GM19240 (cell line): Measurements from ENCODE around the gene PDXDC1.
"Not testable (repeated sequence)": the region's sequence is repeated elsewhere in the genome, so short reads cannot be mapped to it uniquely, and the experiment has no call there.

ENCODE experiments used
- DNase-seq: peaks from one replicate; pipeline ENCODE4 v3.0.0; 2011; ENCODE audit warnings: low spot score; ENCODE audit not compliant: insufficient read length

PDXDC1 gene

GRCh38 chr16:15132719-15133428, 158.0 kb downstream of the PDXDC1 start:
- DNase-seq: not testable (repeated sequence)

GRCh38 chr16:15133554-15133953, 158.7 kb downstream of the PDXDC1 start:
- not testable (repeated sequence) for DNase-seq

DNA sequence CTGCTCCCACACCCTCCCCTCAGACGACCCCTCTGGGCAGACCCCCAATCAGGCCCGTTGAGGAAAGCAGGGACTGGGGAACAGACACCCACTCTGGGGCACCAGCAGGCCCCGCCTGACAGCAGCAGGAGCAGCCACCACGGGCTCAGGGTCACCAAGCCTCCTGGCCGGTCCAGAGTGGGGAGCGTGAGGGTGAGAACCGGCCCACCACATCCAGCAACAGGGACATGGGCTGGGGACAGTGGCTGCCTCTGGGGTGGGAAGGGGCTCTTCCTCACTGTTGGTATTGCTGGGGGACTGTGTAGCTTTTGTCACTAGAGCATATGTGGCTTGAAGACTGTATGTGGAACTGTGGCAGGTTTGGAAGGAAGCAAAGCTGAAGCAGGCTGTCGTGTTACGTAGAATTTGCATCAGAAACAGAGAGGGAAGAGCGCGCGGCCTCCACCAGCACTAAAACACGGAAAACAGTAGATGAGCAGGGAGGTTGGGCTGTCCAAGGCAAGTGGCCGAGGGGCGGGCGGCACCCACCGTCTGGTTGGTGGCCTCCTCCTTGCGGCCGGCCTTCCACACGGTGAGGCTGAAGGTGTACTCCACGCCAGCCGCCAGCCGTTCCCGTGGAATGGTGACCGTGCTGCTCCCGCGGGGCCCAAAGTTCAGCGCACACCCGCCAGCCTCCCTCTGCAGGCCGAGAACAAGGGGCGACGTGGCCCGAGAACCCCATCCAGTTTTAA, 160.1 kb downstream of the PDXDC1 start:
- not testable (repeated sequence) for DNase-seq

DNA sequence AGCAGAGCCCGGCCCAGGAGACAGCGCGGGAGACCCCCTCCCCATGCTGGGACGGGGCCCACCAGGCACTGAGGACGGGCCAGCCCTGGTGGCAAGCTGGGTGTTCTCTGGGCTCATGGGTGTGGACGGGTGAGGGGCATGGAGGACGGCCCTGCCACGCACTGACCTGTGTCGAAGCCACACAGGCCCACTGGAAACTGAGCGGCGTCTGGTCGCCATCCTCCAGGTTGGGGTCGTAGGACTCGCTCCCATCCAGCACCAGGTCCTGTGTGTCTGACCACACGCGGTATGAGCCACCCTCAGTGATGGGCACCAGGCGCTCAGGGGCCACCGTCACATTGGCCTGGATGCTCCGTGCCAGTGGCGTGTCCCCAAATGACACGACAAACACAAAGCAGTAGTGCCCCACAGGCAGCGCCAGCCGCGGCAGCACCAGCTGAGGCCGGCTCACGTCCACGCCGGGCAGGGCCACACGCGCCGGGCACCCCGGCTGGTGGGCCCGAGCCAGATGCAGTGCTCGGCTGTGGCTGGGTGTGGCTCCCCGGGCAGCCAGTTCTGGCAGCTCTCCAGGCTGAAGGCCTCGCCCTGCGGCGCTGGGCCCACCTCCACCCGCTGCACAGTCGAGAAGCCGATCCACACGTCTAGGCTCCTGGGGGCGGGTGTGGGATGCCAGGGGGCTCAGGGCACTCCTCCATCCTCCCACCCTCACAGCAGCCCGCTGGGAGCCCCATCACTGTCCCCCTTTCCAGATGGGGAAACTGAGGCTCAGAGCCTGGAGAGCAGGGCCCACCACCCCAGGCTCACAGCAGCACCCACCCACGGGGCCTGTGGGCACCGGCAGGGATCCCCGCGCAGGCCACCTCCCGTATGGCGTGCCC, 160.9 kb downstream of the PDXDC1 start:
- DNase-seq: not testable (repeated sequence)

DNA sequence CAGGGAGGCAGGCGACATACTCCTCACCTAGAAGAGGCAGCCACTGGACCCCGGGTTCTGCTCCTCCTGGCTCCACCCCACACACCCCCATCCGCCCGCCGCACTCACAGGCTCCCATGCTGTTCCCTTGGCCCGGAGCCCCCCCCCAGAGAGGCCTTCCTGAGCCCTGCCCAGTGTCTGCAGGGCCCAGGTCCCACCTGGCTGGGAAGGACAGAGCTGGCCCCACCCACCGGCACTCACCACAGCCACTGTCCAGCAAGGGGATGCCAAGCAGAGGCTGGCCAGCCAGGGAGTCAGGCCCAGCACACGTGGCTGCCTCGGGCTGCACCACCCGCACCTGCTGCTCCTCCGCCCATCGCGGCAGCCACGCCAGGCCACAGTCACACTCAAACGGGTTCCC, 162.7 kb downstream of the PDXDC1 start:
- not testable (repeated sequence) for DNase-seq

DNA sequence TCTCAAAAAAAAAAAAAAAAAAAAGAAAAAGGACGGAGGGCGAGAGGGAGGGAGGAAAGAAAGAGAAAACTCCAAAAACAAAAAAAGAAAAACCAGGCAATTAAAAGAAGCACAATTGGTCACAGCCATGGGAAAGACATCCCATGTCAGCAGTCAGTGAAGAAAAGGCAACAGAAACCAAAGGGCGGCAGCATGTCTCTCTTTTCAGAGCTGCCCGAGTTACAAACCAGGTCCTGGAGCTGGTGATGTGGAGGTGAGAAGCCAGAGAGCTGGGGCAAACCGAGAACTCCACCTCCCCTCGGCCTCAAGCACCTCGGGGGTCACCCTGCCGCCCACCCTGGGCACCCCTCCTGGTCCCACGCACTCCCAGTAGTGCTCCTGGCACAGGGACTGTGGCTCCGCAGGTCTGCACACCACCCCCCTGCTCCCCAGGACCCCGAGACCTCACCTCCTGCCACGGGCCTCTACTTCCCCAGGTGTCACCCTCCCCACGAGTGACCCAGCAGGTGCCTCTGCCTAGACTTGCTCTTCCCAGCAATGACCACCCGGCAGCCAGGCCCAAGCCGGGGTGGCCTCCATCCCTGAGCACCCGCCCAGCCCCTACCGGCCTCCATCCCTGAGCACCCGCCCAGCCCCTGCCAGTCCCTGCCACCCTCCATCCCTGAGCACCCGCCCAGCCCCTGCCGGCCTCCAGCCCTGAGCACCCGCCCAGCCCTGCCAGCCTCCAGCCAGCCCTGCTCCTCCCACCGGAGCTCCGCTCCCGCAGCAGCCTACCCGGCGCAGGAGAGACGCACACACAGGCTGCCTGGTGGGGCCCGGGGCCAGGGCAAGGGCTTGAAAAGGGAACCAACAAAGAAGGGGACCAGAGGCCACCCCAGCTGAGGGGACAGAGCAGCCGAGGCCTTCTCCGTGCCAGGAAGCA, 165.9 kb downstream of the PDXDC1 start:
- not testable (repeated sequence) for DNase-seq

- DNase-seq: no peak
Measured at GRCh38 chr16:15141586-15141985, 166.8 kb downstream of the PDXDC1 start.

- DNase-seq: not testable (repeated sequence)
Measured at GRCh38 chr16:15142107-15142890, 167.5 kb downstream of the PDXDC1 start.

GRCh38 chr16:15142891-15143600, 168.2 kb downstream of the PDXDC1 start:
- not testable (repeated sequence) for DNase-seq

GRCh38 chr16:15143601-15144091, 168.8 kb downstream of the PDXDC1 start:
- not testable (repeated sequence) for DNase-seq

GRCh38 chr16:15144092-15144631, 169.3 kb downstream of the PDXDC1 start:
- not testable (repeated sequence) for DNase-seq

DNA sequence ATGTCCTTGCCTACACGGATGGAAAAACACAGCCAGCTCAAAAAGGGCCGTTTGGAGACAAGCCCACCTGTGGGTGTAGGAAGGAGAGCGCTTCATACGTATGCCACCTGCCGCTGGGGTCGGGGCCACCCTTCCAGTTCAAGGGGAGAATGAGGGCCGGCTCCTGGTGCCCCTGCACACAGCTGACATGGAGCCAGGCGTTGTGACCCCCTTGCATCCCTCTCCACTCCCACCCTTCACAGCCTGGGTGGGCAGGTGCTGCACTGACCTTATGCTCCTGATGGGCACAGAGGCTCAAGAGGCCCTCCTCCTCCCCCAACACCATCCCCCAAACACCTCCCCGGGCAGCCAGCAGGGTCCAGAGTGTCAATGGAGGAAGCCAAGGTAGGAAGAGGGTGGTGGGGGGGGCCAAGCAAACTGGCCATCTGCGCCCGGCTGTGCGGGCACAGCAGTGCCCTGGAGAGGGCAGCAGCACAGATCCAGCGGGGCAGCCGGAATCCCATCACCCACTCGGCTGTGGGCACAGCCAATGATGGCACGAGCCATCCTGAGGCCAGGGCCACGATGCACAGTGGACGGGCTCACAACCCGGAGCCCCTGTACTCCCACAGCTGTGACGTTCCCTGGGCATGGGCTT, 170.1 kb downstream of the PDXDC1 start:
- not testable (repeated sequence) for DNase-seq

DNA sequence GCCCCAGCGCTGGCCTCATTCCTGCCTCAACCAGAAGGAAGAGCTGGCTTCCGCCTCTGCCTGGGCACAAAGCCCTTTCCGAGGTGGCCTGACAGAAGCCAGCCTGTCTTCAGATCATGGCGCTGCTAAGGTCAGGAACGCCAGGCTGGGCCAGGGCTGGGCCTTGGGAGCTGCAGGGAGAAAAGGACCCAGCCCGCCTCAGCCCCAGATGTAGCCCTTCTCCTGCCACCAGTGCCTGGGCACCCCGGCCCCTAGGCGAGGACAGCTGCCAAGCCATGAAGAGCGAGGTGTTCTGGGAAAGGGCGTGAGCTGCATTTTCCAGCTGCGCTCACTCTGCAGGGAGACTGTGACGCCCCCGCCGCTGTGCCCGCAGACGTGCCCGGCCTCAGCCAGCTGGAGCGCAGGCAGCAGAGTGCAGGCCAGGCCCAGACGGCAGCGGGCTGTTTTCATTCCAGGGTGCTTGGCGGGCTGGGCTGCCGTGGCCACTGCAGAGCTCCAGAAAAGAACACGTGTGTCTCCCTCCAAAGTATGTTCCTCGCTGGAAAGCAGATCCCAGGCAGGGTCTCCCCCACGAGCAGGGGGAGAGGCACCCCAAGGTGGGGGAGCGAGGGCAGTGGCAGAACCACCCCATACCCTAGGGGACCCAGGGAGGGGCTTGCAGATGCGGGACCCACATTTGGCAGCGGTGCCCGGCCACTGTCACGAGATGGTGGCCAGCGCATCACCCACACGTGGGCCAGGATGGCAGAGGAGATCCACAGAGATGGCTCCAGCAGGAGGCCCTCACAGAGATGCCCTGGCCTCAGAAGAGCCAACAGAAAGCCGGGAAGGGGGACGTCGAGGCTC, 170.8 kb downstream of the PDXDC1 start:
- DNase-seq: not testable (repeated sequence)

DNA sequence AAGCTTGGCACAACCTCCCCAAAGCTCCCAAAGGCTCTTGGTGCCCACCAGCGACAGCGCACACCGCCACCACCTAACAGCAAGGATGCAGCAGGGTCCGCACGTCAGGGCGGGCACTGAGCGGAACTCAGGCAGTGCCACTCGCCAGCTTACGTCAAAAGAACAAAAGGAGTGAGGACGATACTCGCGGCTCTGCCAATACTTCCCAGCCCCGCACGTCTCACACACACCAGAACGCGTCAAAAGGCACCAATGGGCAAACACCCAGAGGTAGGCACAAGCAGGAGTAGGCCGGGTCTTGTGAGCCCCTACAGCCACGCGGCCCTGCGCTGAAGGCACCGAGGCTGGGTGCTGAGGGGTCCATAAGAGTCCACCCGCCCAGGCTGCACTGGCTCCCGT, 171.4 kb downstream of the PDXDC1 start:
- DNase-seq: not testable (repeated sequence)

DNA sequence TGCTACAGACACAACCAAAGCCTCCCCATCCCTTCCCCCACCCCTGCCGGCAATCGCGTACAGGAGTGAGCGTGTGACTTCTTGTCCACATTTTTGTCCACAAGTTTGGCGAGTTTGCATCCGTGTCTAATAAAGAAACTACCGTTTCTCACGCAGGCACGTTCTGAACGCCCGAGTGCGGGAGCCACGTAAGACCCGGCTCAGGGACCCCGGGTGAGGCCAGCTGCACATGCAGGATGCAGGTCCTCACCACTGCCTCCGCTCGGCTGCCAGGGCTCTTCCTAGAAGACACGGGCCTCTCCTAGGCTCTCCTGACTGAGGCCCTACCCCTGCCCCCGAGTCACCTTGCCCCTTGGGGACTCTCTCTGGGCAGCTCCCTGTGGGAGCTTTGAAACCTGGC, 174.0 kb downstream of the PDXDC1 start:
- not testable (repeated sequence) for DNase-seq

DNA sequence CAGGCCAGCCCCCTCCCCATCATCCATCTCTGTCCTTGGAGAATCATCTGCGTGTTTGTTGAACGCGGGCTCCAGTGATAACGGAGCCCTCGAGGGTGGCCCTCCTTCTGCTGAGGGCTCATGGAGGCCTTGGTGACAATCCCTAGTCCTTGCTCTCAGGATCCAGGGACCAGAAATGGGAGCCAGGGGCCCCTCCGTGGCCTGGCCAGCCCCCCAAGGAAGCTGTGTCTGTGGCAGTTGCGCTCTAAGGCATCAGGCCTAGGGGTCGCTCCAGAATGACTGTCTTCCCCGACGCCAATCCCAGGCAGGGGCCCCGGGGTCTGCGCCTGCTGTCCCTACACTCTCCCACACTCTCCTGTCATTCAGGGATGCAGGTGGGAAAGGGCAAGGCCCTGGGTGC, 174.4 kb downstream of the PDXDC1 start:
- not testable (repeated sequence) for DNase-seq

- not testable (repeated sequence) for DNase-seq
Measured at GRCh38 chr16:15154005-15154404, 179.2 kb downstream of the PDXDC1 start.
